GM18526 (cell line): Measurements from ENCODE around the gene NLRC5.

Experiments
- POLR2A ChIP-seq: IDR thresholded peaks from 3 replicates; pipeline ENCODE4 v1.6.1; 2011; ENCODE audit not compliant: insufficient read length; ENCODE audit errors: extremely low read depth

The NLRC5 gene

GRCh38 chr16:57123216-57123973 is 134.0 kb downstream of the NLRC5 start:
- TF ChIP-seq POLR2A, result no peak

GRCh38 chr16:57123974-57124674 is 134.8 kb downstream of the NLRC5 start:
- no peak for TF ChIP-seq POLR2A

GRCh38 chr16:57125376-57125775 is 136.0 kb downstream of the NLRC5 start:
- TF ChIP-seq POLR2A, result no peak

GRCh38 chr16:57125969-57126368 is 136.6 kb downstream of the NLRC5 start:
- no peak for TF ChIP-seq POLR2A

- no peak for TF ChIP-seq POLR2A
These were observed 137.1 kb downstream of the NLRC5 start for GRCh38 chr16:57126411-57126810.

GRCh38 chr16:57127037-57127763 is 137.8 kb downstream of the NLRC5 start:
- no peak for TF ChIP-seq POLR2A

- TF ChIP-seq POLR2A, result no peak
These were observed 138.5 kb downstream of the NLRC5 start for GRCh38 chr16:57127836-57128235.

- no peak for TF ChIP-seq POLR2A
These were observed 139.5 kb downstream of the NLRC5 start for GRCh38 chr16:57128771-57129389.

GRCh38 chr16:57130950-57131321 is 141.6 kb downstream of the NLRC5 start:
- no peak for TF ChIP-seq POLR2A

GRCh38 chr16:57131351-57131970 is 142.1 kb downstream of the NLRC5 start:
- no peak for TF ChIP-seq POLR2A

GRCh38 chr16:57132470-57132869 is 143.1 kb downstream of the NLRC5 start:
- TF ChIP-seq POLR2A, result no peak

- TF ChIP-seq POLR2A, result no peak
These were observed 143.7 kb downstream of the NLRC5 start for GRCh38 chr16:57133031-57133430.
